Sigmoid colon (tissue), 7 donors: ENCODE measurements around the gene NFKB1. TPM values are rescaled to one million over a fixed set of nuclear protein-coding genes. Genes with fewer than 3 reads are reported as not detected.

Source experiments
- DNase-seq: peaks from one replicate; pipeline ENCODE4 v3.0.0-alpha.2; 2019
- H3K27ac ChIP-seq, 4 donors: fragments of 200-600 bp; sonication (generic); one replicate each; pipeline ENCODE4 v1.5.1; 2016 to 2019; ENCODE audit warnings: mild to moderate bottlenecking in 1 of 4
- H3K27me3 ChIP-seq, 3 donors: fragments of 200-600 bp; sonication (generic); one replicate each; pipeline ENCODE4 v1.5.1; 2019; ENCODE audit warnings: mild to moderate bottlenecking in 1 of 3
- H3K36me3 ChIP-seq, 4 donors: fragments of 200-600 bp; sonication (generic); one replicate each; pipeline ENCODE4 v1.5.1; 2016 to 2019
- H3K4me1 ChIP-seq, 4 donors: fragments of 200-600 bp; sonication (generic); one replicate each; pipeline ENCODE4 v1.5.1; 2017 to 2019
- H3K4me3 ChIP-seq, 4 donors: fragments of 200-600 bp; sonication (generic); one replicate each; pipeline ENCODE4 v1.5.1; 2017 to 2019; ENCODE audit warnings: mild to moderate bottlenecking in 2 of 4, moderate library complexity in 1 of 4
- H3K9me3 ChIP-seq, 4 donors: fragments of 200-600 bp in 3 of 4; sonication (generic) in 3 of 4; one replicate each; pipeline versions ENCODE4 v1.5.1 to v1.6.1; 2013 to 2019
- EP300 ChIP-seq, 4 donors: sonication (generic); formaldehyde crosslinking; IDR thresholded peaks; one replicate each; pipeline ENCODE4 v1.6.1; 2017; ENCODE audit warnings: antibody characterized with exemption in 4 of 4
- POLR2A ChIP-seq, 2 donors: fragments of 450-650 bp; IDR thresholded peaks; one replicate each; pipeline ENCODE4 v1.6.1; 2016; ENCODE audit warnings: antibody characterized with exemption in 2 of 2, mild to moderate bottlenecking in 2 of 2, moderate library complexity in 2 of 2
- POLR2AphosphoS5 ChIP-seq, 4 donors: sonication (generic); formaldehyde crosslinking; IDR thresholded peaks; one replicate each; pipeline ENCODE4 v1.6.1; 2017; ENCODE audit warnings: antibody characterized with exemption in 4 of 4
- WGBS, 2 donors: extraction: QIAGEN DNeasy Blood & Tissue Kit; methylation state at CpG; one replicate each; pipeline ENCODE4 v1.1.7; 2013; 5-methylcytosine and 5-hydroxymethylcytosine counted together
- intact Hi-C: fragments of 100-400 bp; cut with DNase I; formaldehyde crosslinking; loops from one replicate; pipeline ENCODE4 v1.15.1; 2023
- polyA plus RNA-seq, 3 donors: library from polyadenylated mRNA; stranded (reverse); fragments of 200-250 nt; gene quantifications; one replicate each; pipeline ENCODE4 v1.2.3, GENCODE V29; 2013
- total RNA-seq, 4 donors: library from RNA; depleted of rRNA; stranded (reverse); fragments of >200 nt; gene quantifications; one replicate each; pipeline ENCODE4 v1.1.0, GENCODE V29; 2016
- TF ChIP-seq, protein P1 (sequence below), 4 experiments: fragments of 450-650 bp in 3 of 4; fragments of 200-600 bp in 1 of 4; IDR thresholded peaks; one replicate each; pipeline ENCODE4 v1.5.1; 2016 to 2019; ENCODE audit warnings: antibody characterized with exemption in 4 of 4, mild to moderate bottlenecking in 3 of 4, moderate library complexity in 2 of 4
- donor health status: healthy with polysubstance abuse.
- donor health status: Bipolar disorder and iron deficiency.
- donor health status: healthy.

NFKB1 gene
- total and polyA plus RNA-seq, 7 donors: 19.2 to 29.8 (median 27.0) TPM

DNA sequence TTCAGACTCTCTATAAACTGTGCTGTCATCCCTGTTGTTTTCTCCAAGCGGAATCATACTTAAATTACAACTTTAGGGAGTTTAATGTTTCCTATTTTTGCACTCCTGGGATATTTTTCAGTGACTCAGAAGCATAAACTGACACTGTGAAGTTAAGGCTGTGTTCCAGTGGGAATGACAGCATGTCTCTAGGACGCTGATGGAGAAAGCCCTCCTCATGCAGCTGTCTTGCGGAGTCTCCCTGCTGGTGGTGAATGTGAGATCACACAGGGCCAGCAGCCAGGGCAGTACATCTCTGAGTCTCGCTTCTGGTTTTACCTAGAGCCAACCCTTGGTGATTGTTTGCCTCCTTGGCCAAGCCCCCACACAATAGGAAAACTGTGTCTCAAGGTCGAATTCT lies 53.3 kb downstream of the NFKB1 start:
- Histone ChIP-seq H3K9me3 (no peaks in the 10 kb centered on the region), H3K4me3 (no peak overlapping the region), H3K4me1 (peaks cover 0 to 34% (median 20%) of the 10 kb centered on the region in 4 donors), H3K27me3 (no peaks in the 10 kb centered on the region), H3K27ac (peak overlapping the region in 2 of 4 donors; percentile 24 to 31), H3K36me3 (no peaks in the 10 kb centered on the region)
- intact Hi-C loops: no loop called here
- TF ChIP-seq, protein P1, sequence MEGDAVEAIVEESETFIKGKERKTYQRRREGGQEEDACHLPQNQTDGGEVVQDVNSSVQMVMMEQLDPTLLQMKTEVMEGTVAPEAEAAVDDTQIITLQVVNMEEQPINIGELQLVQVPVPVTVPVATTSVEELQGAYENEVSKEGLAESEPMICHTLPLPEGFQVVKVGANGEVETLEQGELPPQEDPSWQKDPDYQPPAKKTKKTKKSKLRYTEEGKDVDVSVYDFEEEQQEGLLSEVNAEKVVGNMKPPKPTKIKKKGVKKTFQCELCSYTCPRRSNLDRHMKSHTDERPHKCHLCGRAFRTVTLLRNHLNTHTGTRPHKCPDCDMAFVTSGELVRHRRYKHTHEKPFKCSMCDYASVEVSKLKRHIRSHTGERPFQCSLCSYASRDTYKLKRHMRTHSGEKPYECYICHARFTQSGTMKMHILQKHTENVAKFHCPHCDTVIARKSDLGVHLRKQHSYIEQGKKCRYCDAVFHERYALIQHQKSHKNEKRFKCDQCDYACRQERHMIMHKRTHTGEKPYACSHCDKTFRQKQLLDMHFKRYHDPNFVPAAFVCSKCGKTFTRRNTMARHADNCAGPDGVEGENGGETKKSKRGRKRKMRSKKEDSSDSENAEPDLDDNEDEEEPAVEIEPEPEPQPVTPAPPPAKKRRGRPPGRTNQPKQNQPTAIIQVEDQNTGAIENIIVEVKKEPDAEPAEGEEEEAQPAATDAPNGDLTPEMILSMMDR (IDR thresholded peaks at IDR 0.05): no peak
- TF ChIP-seq POLR2A (IDR thresholded peaks at IDR 0.05): no peak
- TF ChIP-seq EP300 (IDR thresholded peaks at IDR 0.05): no peak
- no peak for TF ChIP-seq POLR2AphosphoS5 (IDR thresholded peaks at IDR 0.05)
- WGBS, 2 donors: 87 to 90% methylated on average over 5 of the region's 5 CpGs
- DNase-seq: peak; percentile 72

DNA sequence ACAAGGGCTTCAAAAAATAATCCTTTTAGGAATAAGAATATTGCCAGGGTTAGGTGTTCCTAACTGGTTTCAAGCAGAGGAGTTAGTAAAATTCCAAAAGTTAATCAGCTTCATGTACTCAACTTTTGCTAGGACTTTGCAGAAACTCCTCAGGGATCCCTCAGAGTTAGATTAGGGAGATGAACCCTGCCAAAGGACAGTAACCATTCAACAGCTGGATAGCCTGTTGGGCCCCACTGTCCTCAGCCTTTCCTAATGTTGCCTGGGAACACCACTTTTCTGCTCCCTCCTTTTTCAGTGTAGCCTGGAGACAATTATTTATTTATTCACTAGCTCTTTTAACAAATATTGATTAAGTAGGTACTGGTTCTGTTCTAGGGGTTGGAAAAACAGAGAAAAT lies 53.8 kb downstream of the NFKB1 start:
- H3K4me3 ChIP-seq: no peak overlapping the region
- no peak for DNase-seq
- no peaks in the 10 kb centered on the region for H3K36me3 ChIP-seq
- H3K27ac ChIP-seq: peak overlapping the region in 2 of 4 donors; percentile 24 to 31
- H3K4me1 ChIP-seq: peaks cover 0 to 36% (median 21%) of the 10 kb centered on the region in 4 donors
- TF ChIP-seq POLR2AphosphoS5 (IDR thresholded peaks at IDR 0.05): no peak
- no peak for TF ChIP-seq POLR2A (IDR thresholded peaks at IDR 0.05)
- TF ChIP-seq, protein P1 (IDR thresholded peaks at IDR 0.05): no peak
- no peak for TF ChIP-seq EP300 (IDR thresholded peaks at IDR 0.05)
- H3K27me3 ChIP-seq: no peaks in the 10 kb centered on the region
- H3K9me3 ChIP-seq: no peaks in the 10 kb centered on the region
- intact Hi-C loops: no loop called here

DNA sequence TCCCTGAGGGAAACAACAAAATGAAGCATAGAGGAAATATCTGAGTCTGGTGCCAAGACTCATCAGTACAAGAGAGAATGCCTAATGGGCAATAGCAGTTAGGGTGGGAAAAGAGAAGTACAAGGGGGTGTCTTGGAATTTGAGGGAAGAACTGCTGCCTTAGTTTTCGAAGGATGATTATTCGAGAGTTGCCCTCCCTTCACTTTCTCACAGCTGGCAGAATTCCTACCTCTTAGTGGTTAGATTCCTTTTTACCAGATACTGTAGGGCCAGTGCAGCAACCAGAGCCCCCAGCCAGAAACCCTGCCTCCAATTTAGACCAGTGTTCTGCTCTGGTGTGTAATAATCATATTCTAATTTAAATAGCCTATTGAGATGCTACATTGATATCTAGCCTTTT lies 56.5 kb downstream of the NFKB1 start:
- DNase-seq: no peak
- no peaks in the 10 kb centered on the region for H3K9me3 ChIP-seq
- intact Hi-C loops: no loop called here
- TF ChIP-seq EP300 (IDR thresholded peaks at IDR 0.05) (no peak), POLR2A (IDR thresholded peaks at IDR 0.05) (no peak), POLR2AphosphoS5 (IDR thresholded peaks at IDR 0.05) (no peak)
- TF ChIP-seq, protein P1 (IDR thresholded peaks at IDR 0.05): no peak
- H3K27me3 ChIP-seq: no peaks in the 10 kb centered on the region
- peaks cover 0 to 44% (median 25%) of the 10 kb centered on the region in 4 donors for H3K4me1 ChIP-seq
- no peak overlapping the region for H3K4me3 ChIP-seq
- H3K27ac ChIP-seq: no peak overlapping the region
- H3K36me3 ChIP-seq: no peaks in the 10 kb centered on the region
- WGBS, 2 donors: 97% methylated on average over 2 of the region's 2 CpGs

DNA sequence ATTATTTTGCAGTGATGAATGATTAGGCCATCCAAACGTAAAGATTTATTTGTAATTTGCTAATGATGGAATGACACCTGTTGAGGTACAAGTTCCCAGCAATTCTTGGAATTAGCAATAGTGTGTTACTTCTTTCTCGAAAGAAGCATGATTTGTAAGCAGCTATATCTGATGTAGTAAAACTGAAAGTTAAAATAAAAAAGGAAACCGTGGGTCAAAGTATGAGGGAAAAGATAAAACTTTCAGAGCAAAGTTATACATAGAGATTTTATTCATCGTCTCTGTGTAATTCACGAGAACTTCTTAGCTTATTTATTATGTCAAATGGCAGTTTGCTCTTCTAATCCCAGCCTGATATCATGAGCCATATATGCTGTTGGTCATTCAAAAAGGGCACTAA lies 59.0 kb downstream of the NFKB1 start:
- no peak for DNase-seq
- TF ChIP-seq, protein P1 (IDR thresholded peaks at IDR 0.05): no peak
- TF ChIP-seq POLR2A (IDR thresholded peaks at IDR 0.05) (no peak), POLR2AphosphoS5 (IDR thresholded peaks at IDR 0.05) (no peak), EP300 (IDR thresholded peaks at IDR 0.05) (no peak)
- H3K4me1 ChIP-seq: peaks cover 0 to 24% (median 13%) of the 10 kb centered on the region in 4 donors
- WGBS, 2 donors: 44 to 75% methylated on average over 5 of the region's 5 CpGs
- H3K9me3 ChIP-seq: no peaks in the 10 kb centered on the region
- no peaks in the 10 kb centered on the region for H3K27me3 ChIP-seq
- no peak overlapping the region for H3K4me3 ChIP-seq
- H3K36me3 ChIP-seq: no peaks in the 10 kb centered on the region
- intact Hi-C loops: no loop called here
- H3K27ac ChIP-seq: peak overlapping the region in 2 of 4 donors; percentile 21 to 49
